A549 (cell line): ENCODE results near the gene SWI5. TPM values are rescaled to one million over a fixed set of nuclear protein-coding genes. Genes with fewer than 3 reads are reported as not detected.

ENCODE experiments used
- ATAC-seq, 2 experiments: fragments of 200-7000 bp in 1 of 2; fragments of >200 bp in 1 of 2; cut with Nextera tagmentation in 1 of 2; cut with Tn5 transposase in 1 of 2; 3 replicates each; pipeline versions ENCODE4 v1.8.0 to v1.9.1; 2018 to 2020; ENCODE audit warnings: mild to moderate bottlenecking in 1 of 2, moderate library complexity in 1 of 2
- CTCF ChIA-PET: fragments of 300-600 bp; sonication (Branson Sonifier 250); formaldehyde crosslinking; extraction: SDS; loops from one replicate; lab custom pipeline; 2021; ENCODE audit warnings: antibody characterized with exemption, inconsistent platforms; lab: Yijun Ruan, JAX
- POLR2A ChIA-PET: fragments of 350-600 bp; formaldehyde crosslinking; extraction: SDS; loops from one replicate; lab custom pipeline; 2021; ENCODE audit warnings: antibody characterized with exemption, inconsistent platforms; lab: Yijun Ruan, JAX
- DNase-seq, 2 experiments: peaks; one replicate each; pipeline versions ENCODE4 v3.0.0 to v3.0.0-alpha.2; 2011 to 2016; ENCODE audit warnings: low read depth in 1 of 2, low spot score in 1 of 2
- FAIRE-seq: peaks from 2 replicates; lab custom pipeline; 2011; peaks lifted over from hg19 to GRCh38; lab: Jason Lieb, UNC
- H3K27ac ChIP-seq, 2 experiments: fragments of >200 bp; sonication (Bioruptor Twin); formaldehyde crosslinking; 3 replicates each; pipeline ENCODE4 v1.5.1; 2016 to 2017
- H3K4me1 ChIP-seq: fragments of >200 bp; sonication (Bioruptor Twin); formaldehyde crosslinking; 3 replicates; pipeline ENCODE4 v1.6.1; 2016
- H3K4me2 ChIP-seq: fragments of >200 bp; sonication (Bioruptor Twin); formaldehyde crosslinking; 3 replicates; pipeline ENCODE4 v1.6.1; 2016
- H3K4me3 ChIP-seq: fragments of >200 bp; sonication (Bioruptor Twin); formaldehyde crosslinking; 3 replicates; pipeline ENCODE4 v1.5.1; 2016
- H3K9me3 ChIP-seq: fragments of >200 bp; sonication (Bioruptor Twin); formaldehyde crosslinking; 3 replicates; pipeline ENCODE4 v1.6.1; 2016
- ATOH8 ChIP-seq: fragments of 250-450 bp; sonication (Bioruptor Pico); IDR thresholded peaks from 2 replicates; pipeline ENCODE4 v1.5.0; 2020; ENCODE audit warnings: low read depth, mild to moderate bottlenecking, moderate library complexity
- CBX8 ChIP-seq: fragments of 200-600 bp; sonication (generic); IDR thresholded peaks from 2 replicates; pipeline ENCODE4 v1.6.1; 2016
- CHD4 ChIP-seq: fragments of 200-600 bp; sonication (generic); IDR thresholded peaks from 2 replicates; pipeline ENCODE4 v1.6.1; 2016; ENCODE audit warnings: antibody characterized with exemption, mild to moderate bottlenecking, borderline replicate concordance
- CTCF ChIP-seq: fragments of >200 bp; sonication (Bioruptor Twin); formaldehyde crosslinking; IDR thresholded peaks from 3 replicates; pipeline ENCODE4 v1.5.1; 2016
- EHF ChIP-seq: fragments of 250-450 bp; sonication (Bioruptor Pico); IDR thresholded peaks from 2 replicates; pipeline ENCODE4 v1.5.0; 2020; ENCODE audit warnings: mild to moderate bottlenecking
- FOSB ChIP-seq: fragments of 250-450 bp; sonication (Bioruptor Pico); IDR thresholded peaks from 2 replicates; pipeline ENCODE4 v1.5.0; 2020; ENCODE audit warnings: mild to moderate bottlenecking, moderate library complexity
- HES2 ChIP-seq: fragments of >200 bp; sonication (Bioruptor Twin); formaldehyde crosslinking; IDR thresholded peaks from 2 replicates; pipeline ENCODE4 v1.6.1; 2016
- HOXA7 ChIP-seq: fragments of 250-450 bp; sonication (Bioruptor Pico); IDR thresholded peaks from 2 replicates; pipeline ENCODE4 v1.5.0; 2020; ENCODE audit warnings: mild to moderate bottlenecking, moderate library complexity
- HOXB5 ChIP-seq: fragments of 250-450 bp; sonication (Bioruptor Pico); IDR thresholded peaks from 2 replicates; pipeline ENCODE4 v1.5.0; 2020; ENCODE audit warnings: mild to moderate bottlenecking, moderate library complexity
- JUN ChIP-seq, 2 experiments: fragments of >200 bp; sonication (Bioruptor Twin); formaldehyde crosslinking; IDR thresholded peaks; 2 replicates in 1 of 2; 3 replicates in 1 of 2; pipeline ENCODE4 v1.6.1; 2016 to 2017
- JUNB ChIP-seq: fragments of >200 bp; sonication (Bioruptor Twin); formaldehyde crosslinking; IDR thresholded peaks from 2 replicates; pipeline ENCODE4 v1.6.1; 2016
- MAX ChIP-seq: IDR thresholded peaks from 2 replicates; pipeline ENCODE4 v1.6.1; 2012
- MAZ ChIP-seq: fragments of 150-350 bp; IDR thresholded peaks from 2 replicates; pipeline ENCODE4 v1.6.1; 2014; ENCODE audit warnings: antibody characterized with exemption, low read depth, low read length, borderline replicate concordance
- PBX3 ChIP-seq: IDR thresholded peaks from 2 replicates; pipeline ENCODE4 v1.6.1; 2012
- PHF8 ChIP-seq: fragments of 200-600 bp; sonication (generic); IDR thresholded peaks from 2 replicates; pipeline ENCODE4 v1.6.1; 2016; ENCODE audit warnings: low read depth, mild to moderate bottlenecking, antibody characterized with exemption, moderate library complexity, borderline replicate concordance
- POLR2A ChIP-seq: IDR thresholded peaks from 2 replicates; pipeline ENCODE4 v1.6.1; 2012; ENCODE audit warnings: mild to moderate bottlenecking, low read length
- RARB ChIP-seq: fragments of 250-450 bp; sonication (Bioruptor Pico); IDR thresholded peaks from 2 replicates; pipeline ENCODE4 v1.8.0; 2021; ENCODE audit warnings: mild to moderate bottlenecking, moderate library complexity
- RCOR1 ChIP-seq: fragments of 150-350 bp; IDR thresholded peaks from 2 replicates; pipeline ENCODE4 v1.6.1; 2014; ENCODE audit warnings: antibody characterized with exemption, low read length, low read depth
- SREBF2 ChIP-seq: fragments of 450-650 bp; IDR thresholded peaks from 2 replicates; pipeline ENCODE4 v1.6.1; 2014; ENCODE audit warnings: mild to moderate bottlenecking, moderate library complexity
- TFCP2L1 ChIP-seq: fragments of 250-450 bp; sonication (Bioruptor Pico); IDR thresholded peaks from 2 replicates; pipeline ENCODE4 v1.5.0; 2021; ENCODE audit warnings: mild to moderate bottlenecking
- USF2 ChIP-seq: fragments of 450-650 bp; IDR thresholded peaks from 2 replicates; pipeline ENCODE4 v1.6.1; 2014; ENCODE audit warnings: antibody characterized with exemption
- ZC3H11A ChIP-seq: fragments of 450-650 bp; IDR thresholded peaks from 2 replicates; pipeline ENCODE4 v1.6.1; 2014; ENCODE audit warnings: antibody characterized with exemption, mild to moderate bottlenecking
- WGBS: methylation state at CpG from one replicate; pipeline ENCODE4 v1.1.6; 2017; ENCODE audit errors: missing lambda C conversion rate; 5-methylcytosine and 5-hydroxymethylcytosine counted together
- polyA plus RNA-seq, 4 experiments: library from polyadenylated mRNA; depleted of rRNA in 3 of 4; stranded (reverse); fragments of >200 nt; fragmentation: RNase III in 1 of 4; extraction: RNeasy Plus Mini Kit Qiagen cat#74134 plus additional on column Dnase treatment in 1 of 4; gene quantifications; 2 replicates in 3 of 4; 3 replicates in 1 of 4; pipeline ENCODE4 v1.2.3, GENCODE V29; 2011 to 2017

Gene SWI5
- polyA plus RNA-seq, 2 of the 4 experiments (the other 2 are of a cell fraction), result 45.3 to 66.8 TPM

- ATAC-seq (no peak), DNase-seq (no peak), FAIRE-seq (no peak)
- ChIA-PET POLR2A (interaction anchor here (1.5 kb wide), 1 partner anchor 24 kb away, joined by 4 read pairs; the partner anchor contains the start of genes GOLGA2 and SWI5), CTCF (interaction anchor here (0.6 to 1.1 kb wide), 3 partner anchors 19 to 104 kb away, joined by 3 read pairs; no protein-coding TSS in a partner anchor)
- H3K9me3 ChIP-seq, result no peaks in the 10 kb centered on the region
- no peak overlapping the region for H3K4me3 ChIP-seq
- H3K4me1 ChIP-seq, result no peaks in the 10 kb centered on the region
- H3K27ac ChIP-seq, result no peak overlapping the region
- no peak overlapping the region for H3K4me2 ChIP-seq
- TF ChIP-seq MAZ, result no peak
- TF ChIP-seq RARB (CRISPR knock-in tag), result no peak
- TF ChIP-seq MAX, result no peak
- WGBS, result 93% methylated on average over 3 of the region's 3 CpGs
Measured at GRCh38 chr9:128251732-128252100, 24.4 kb upstream of the SWI5 start.

- H3K27ac ChIP-seq, result no peak overlapping the region
- no peaks in the 10 kb centered on the region for H3K4me1 ChIP-seq
- no peak for TF ChIP-seq PBX3
- no peak for TF ChIP-seq CTCF
- no peak for TF ChIP-seq ATOH8
- TF ChIP-seq RCOR1, result no peak
- no peak for TF ChIP-seq JUNB
- TF ChIP-seq EHF (CRISPR knock-in tag), result no peak
- TF ChIP-seq HES2, result no peak
- no peak for TF ChIP-seq JUN (IDR thresholded peaks at IDR 0.05)
- no peak for TF ChIP-seq HOXA7 (CRISPR knock-in tag)
- TF ChIP-seq ZC3H11A, result no peak
- no peak for TF ChIP-seq SREBF2
- no peak for TF ChIP-seq TFCP2L1 (CRISPR knock-in tag)
- TF ChIP-seq HOXB5 (CRISPR knock-in tag), result no peak
- TF ChIP-seq FOSB, result no peak
- no peak for TF ChIP-seq USF2
- no peak for TF ChIP-seq POLR2A
- TF ChIP-seq CHD4, result no peak
- TF ChIP-seq PHF8, result no peak
- no peak for TF ChIP-seq CBX8
- no peaks in the 10 kb centered on the region for H3K9me3 ChIP-seq
- WGBS, result 95% methylated on average over 24 of the region's 25 CpGs
- FAIRE-seq (no peak), DNase-seq (no peak), ATAC-seq (no peak)
- ChIA-PET POLR2A (interaction anchor here (1.5 kb wide), 1 partner anchor 23 kb away, joined by 4 read pairs; the partner anchor contains the start of genes GOLGA2 and SWI5), CTCF (interaction anchor here (0.6 to 4.3 kb wide), 11 partner anchors 10 to 329 kb away, joined by 3 to 37 read pairs (median 3); partner anchors contain the start of genes GOLGA2 and SWI5)
- no peak overlapping the region for H3K4me2 ChIP-seq
- H3K4me3 ChIP-seq, result no peak overlapping the region
Measured at GRCh38 chr9:128252317-128253139, 23.5 kb upstream of the SWI5 start.
